ENCODE data around the gene CTIF.
"Not testable (repeated sequence)": the region's sequence is repeated elsewhere in the genome, so short reads cannot be mapped to it uniquely, and the experiment has no call there.

Gene CTIF

DNA sequence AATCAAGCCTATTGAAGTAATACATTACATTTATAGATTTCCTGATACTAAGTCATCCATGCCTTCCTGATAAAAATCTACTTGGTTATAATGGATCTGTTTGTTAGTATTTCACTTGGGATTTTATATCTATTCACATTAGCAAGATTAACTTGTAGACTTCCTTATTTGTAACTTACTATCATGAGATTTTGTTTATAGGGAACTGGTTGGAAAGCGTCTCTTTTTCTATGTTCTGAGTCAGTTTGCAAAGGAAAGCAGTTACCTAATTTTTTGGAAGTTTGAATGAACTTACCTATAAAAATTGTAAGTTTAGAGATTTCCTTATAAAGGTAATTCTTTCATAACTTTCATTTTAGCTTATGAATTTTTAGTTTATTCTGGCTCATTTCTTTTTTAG lies 270.5 kb downstream of the CTIF start:
- DNase-seq = no peak
- H3K4me1 ChIP-seq (ENCODE audit: control insufficient read depth, insufficient read depth, low read length, poor library complexity, severe bottlenecking) = peaks cover 28% of the 10 kb centered on the region
- H3K27ac ChIP-seq (ENCODE audit: insufficient read depth, low read length, poor library complexity, severe bottlenecking) = no peak overlapping the region
- H3K27me3 ChIP-seq (replicated peaks; ENCODE audit: control insufficient read depth, insufficient read depth, low read length, poor library complexity, severe bottlenecking) = no peaks in the 10 kb centered on the region
- H3K36me3 ChIP-seq (ENCODE audit: control insufficient read depth, insufficient read depth, low read length) = no peaks in the 10 kb centered on the region
- H3K9me3 ChIP-seq (ENCODE audit: control insufficient read depth, low read length) = no peaks in the 10 kb centered on the region
- no peak overlapping the region for H3K4me3 ChIP-seq (ENCODE audit: insufficient read depth, low read depth, low read length, poor library complexity, severe bottlenecking)

DNA sequence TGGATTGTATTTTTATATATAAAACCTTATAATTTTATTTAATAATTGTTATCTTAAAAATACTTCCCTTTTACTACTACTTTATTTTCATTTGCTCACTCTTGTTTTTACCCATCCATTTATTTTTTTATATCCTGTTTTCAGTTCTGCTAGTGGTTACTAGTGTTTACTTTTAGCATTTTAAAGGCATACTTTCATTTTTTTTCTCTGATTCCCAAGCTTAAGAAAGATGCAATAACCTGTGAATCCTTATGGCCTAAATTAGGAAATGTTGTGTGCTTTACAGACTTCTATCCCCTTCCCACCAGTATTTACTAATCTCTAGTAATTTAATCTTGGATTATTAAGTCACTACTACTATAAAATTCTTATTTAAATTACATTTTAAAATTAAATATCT lies 272.0 kb downstream of the CTIF start:
- DNase-seq = no peak
- Histone ChIP-seq H3K27ac (ENCODE audit: insufficient read depth, low read length, poor library complexity, severe bottlenecking) (no peak overlapping the region), H3K36me3 (ENCODE audit: control insufficient read depth, insufficient read depth, low read length) (no peaks in the 10 kb centered on the region), H3K9me3 (ENCODE audit: control insufficient read depth, low read length) (no peaks in the 10 kb centered on the region), H3K27me3 (replicated peaks; ENCODE audit: control insufficient read depth, insufficient read depth, low read length, poor library complexity, severe bottlenecking) (no peaks in the 10 kb centered on the region), H3K4me3 (ENCODE audit: insufficient read depth, low read depth, low read length, poor library complexity, severe bottlenecking) (no peak overlapping the region), H3K4me1 (ENCODE audit: control insufficient read depth, insufficient read depth, low read length, poor library complexity, severe bottlenecking) (peaks cover 33% of the 10 kb centered on the region)

DNA sequence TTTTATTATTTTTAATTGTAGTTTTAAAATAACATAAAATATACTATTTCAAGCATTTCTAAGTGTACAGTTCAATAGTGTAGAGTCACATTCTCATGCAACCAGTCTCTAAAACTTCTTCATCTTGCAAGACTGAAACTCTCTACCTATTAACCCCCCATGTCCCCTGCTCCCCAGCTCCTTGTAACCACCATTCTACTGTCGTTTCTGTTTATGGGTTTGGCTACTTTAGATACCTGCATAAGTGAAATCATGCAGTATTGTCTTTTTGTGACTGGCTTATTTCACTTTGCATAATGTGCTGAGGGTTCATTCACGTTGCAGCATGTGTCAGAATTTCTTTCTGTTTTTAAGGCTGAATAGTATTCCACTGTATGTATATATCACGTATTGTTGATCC lies 272.6 kb downstream of the CTIF start:
- H3K4me1 ChIP-seq (ENCODE audit: control insufficient read depth, insufficient read depth, low read length, poor library complexity, severe bottlenecking) = peaks cover 32% of the 10 kb centered on the region
- no peak overlapping the region for H3K4me3 ChIP-seq (ENCODE audit: insufficient read depth, low read depth, low read length, poor library complexity, severe bottlenecking)
- no peaks in the 10 kb centered on the region for H3K9me3 ChIP-seq (ENCODE audit: control insufficient read depth, low read length)
- H3K36me3 ChIP-seq (ENCODE audit: control insufficient read depth, insufficient read depth, low read length) = no peaks in the 10 kb centered on the region
- no peak for DNase-seq
- H3K27ac ChIP-seq (ENCODE audit: insufficient read depth, low read length, poor library complexity, severe bottlenecking) = no peak overlapping the region
- H3K27me3 ChIP-seq (replicated peaks; ENCODE audit: control insufficient read depth, insufficient read depth, low read length, poor library complexity, severe bottlenecking) = no peaks in the 10 kb centered on the region

DNA sequence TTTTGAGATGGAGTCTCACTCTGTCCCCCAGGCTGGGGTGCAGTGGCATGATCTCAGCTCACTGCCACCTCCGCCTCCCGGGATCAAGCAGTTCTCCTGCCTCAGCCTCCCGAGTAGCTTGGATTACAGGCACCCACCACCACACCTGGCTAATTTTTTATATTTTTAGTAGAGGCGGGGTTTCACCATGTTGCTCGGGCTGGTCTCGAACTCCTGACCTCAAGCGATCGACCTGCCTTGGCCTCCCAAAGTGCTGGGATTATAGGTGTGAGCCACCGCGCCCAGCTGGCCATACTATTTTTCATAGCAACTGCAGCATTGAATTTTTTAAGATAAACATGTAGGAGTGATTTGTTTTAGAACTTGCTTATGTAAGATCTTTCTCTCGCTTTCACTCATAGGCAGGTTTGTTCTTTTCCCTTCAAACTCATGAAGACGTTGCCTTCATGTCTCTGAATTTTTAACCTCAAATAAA lies 273.2 kb downstream of the CTIF start:
- not testable (repeated sequence) for H3K27ac ChIP-seq (ENCODE audit: insufficient read depth, low read length, poor library complexity, severe bottlenecking); DNase-seq; H3K27me3 ChIP-seq (replicated peaks; ENCODE audit: control insufficient read depth, insufficient read depth, low read length, poor library complexity, severe bottlenecking); H3K4me3 ChIP-seq (ENCODE audit: insufficient read depth, low read depth, low read length, poor library complexity, severe bottlenecking); H3K36me3 ChIP-seq (ENCODE audit: control insufficient read depth, insufficient read depth, low read length); H3K9me3 ChIP-seq (ENCODE audit: control insufficient read depth, low read length)
- peaks cover 26% of the 10 kb centered on the region for H3K4me1 ChIP-seq (ENCODE audit: control insufficient read depth, insufficient read depth, low read length, poor library complexity, severe bottlenecking)

DNA sequence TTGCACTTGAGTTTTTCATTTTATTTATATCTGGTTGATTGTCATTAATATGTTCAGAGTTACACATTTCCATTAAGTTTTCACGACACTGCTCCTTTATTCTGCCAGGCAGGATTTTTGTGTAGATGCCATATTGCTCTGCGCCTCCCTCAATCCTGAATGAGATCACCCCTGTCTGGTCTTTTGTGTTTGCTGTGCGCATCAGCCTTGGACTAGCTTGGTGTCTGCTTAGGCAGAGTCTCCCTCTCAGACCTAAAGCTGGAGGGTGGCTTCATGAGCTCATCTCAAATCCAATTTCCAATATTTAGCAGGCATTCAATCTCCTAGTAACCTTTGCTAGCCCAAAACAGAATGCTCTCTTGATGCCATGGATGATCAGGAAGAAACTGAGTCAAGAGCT lies 274.5 kb downstream of the CTIF start:
- Histone ChIP-seq H3K9me3 (ENCODE audit: control insufficient read depth, low read length) (no peaks in the 10 kb centered on the region), H3K27ac (ENCODE audit: insufficient read depth, low read length, poor library complexity, severe bottlenecking) (peak overlapping the region; percentile 82), H3K4me1 (ENCODE audit: control insufficient read depth, insufficient read depth, low read length, poor library complexity, severe bottlenecking) (peaks cover 22% of the 10 kb centered on the region), H3K27me3 (replicated peaks; ENCODE audit: control insufficient read depth, insufficient read depth, low read length, poor library complexity, severe bottlenecking) (no peaks in the 10 kb centered on the region), H3K4me3 (ENCODE audit: insufficient read depth, low read depth, low read length, poor library complexity, severe bottlenecking) (no peak overlapping the region), H3K36me3 (ENCODE audit: control insufficient read depth, insufficient read depth, low read length) (no peaks in the 10 kb centered on the region)
- DNase-seq = no peak

DNA sequence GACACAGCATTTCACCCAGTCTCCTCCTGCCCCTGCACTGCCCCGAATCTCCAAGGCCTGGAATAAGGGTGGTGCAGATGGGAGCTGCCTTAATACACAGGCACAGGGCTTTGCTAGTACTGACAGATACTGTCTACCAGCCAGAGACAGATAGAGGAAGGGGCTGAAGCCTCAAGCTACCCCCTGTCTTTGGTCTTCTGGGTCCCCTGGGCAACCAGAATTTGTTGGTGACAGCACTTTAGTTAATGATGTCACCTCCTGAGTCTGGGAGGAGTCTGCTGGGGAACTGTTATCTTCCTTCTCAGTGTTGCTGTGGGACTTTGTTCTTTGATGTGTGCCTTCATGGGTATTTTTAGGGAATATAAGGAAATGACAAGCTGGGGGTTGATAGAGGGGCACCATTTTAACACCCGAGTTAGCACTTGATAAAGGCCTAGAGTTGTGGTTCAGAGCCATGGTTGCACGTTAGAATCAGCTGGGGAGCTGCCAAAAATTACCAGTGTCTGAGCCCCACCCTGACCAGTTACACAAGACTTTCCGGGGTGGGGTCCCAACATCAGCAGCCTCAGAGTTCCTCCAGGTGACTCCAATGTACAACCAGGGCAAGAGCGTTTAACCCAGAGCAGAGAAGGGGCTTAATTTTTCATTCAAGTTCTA lies 275.1 kb downstream of the CTIF start:
- Histone ChIP-seq H3K36me3 (ENCODE audit: control insufficient read depth, insufficient read depth, low read length) (no peaks in the 10 kb centered on the region), H3K27me3 (replicated peaks; ENCODE audit: control insufficient read depth, insufficient read depth, low read length, poor library complexity, severe bottlenecking) (no peaks in the 10 kb centered on the region), H3K27ac (ENCODE audit: insufficient read depth, low read length, poor library complexity, severe bottlenecking) (peak overlapping the region; percentile 82), H3K4me1 (ENCODE audit: control insufficient read depth, insufficient read depth, low read length, poor library complexity, severe bottlenecking) (peaks cover 22% of the 10 kb centered on the region), H3K4me3 (ENCODE audit: insufficient read depth, low read depth, low read length, poor library complexity, severe bottlenecking) (no peak overlapping the region), H3K9me3 (ENCODE audit: control insufficient read depth, low read length) (no peaks in the 10 kb centered on the region)
- DNase-seq = peak; percentile 50 to 64 (median 62)

DNA sequence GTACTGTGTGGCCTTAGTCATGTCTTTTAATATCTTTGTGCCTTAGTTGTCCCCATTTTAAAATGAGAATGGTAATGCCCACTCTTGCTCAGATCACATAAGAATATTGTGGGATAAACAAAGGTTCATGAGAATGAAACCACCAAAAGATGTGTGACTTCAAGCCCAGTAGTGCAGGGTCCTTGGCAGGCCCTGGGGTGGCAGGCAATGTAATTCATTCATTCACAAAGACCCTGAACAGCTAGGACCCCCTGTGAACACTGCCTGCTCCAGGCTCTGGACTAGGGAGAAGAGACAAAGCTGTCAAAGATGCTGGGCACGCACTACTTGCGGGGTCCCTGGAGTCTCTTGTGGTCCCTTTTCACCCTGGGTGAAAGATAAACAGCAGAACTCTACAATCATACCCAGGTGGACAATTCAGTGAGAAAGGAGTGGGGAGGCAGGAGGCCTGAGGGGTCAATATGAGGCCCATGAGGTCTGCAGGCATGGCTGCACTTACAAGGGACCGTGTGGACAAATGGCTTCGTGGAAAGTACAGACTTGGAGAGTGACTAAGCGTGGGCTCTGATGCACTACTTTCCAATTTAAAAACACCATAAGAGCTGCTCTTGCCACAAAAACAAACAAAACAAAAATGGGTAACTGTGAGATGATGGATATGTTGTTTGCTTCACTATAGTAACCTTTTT lies 275.8 kb downstream of the CTIF start:
- Histone ChIP-seq H3K27ac (ENCODE audit: insufficient read depth, low read length, poor library complexity, severe bottlenecking) (peak overlapping the region; percentile 82), H3K4me3 (ENCODE audit: insufficient read depth, low read depth, low read length, poor library complexity, severe bottlenecking) (no peak overlapping the region), H3K4me1 (ENCODE audit: control insufficient read depth, insufficient read depth, low read length, poor library complexity, severe bottlenecking) (peaks cover 22% of the 10 kb centered on the region), H3K27me3 (replicated peaks; ENCODE audit: control insufficient read depth, insufficient read depth, low read length, poor library complexity, severe bottlenecking) (no peaks in the 10 kb centered on the region), H3K9me3 (ENCODE audit: control insufficient read depth, low read length) (no peaks in the 10 kb centered on the region), H3K36me3 (ENCODE audit: control insufficient read depth, insufficient read depth, low read length) (no peaks in the 10 kb centered on the region)
- DNase-seq = peak in 2 of 3 donors; percentile 9 to 23

DNA sequence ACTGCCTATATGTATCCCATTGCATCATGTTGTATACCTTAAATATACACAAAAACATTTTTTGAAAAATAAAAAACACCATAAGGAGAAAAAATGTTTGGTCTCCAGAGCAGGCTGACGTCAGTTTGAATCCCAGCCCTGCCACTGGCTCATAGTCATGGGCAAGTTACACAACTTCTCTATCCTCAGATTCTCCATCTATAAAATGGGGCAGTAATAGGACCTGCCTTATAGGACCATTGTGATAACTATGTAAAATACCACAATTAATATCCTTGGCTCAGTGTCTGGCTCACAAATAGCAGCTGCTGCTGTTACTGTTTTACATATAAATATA lies 276.3 kb downstream of the CTIF start:
- no peaks in the 10 kb centered on the region for H3K27me3 ChIP-seq (replicated peaks; ENCODE audit: control insufficient read depth, insufficient read depth, low read length, poor library complexity, severe bottlenecking)
- peak overlapping the region; percentile 82 for H3K27ac ChIP-seq (ENCODE audit: insufficient read depth, low read length, poor library complexity, severe bottlenecking)
- peak in 1 of 3 donors; percentile 13 for DNase-seq
- peaks cover 22% of the 10 kb centered on the region for H3K4me1 ChIP-seq (ENCODE audit: control insufficient read depth, insufficient read depth, low read length, poor library complexity, severe bottlenecking)
- no peaks in the 10 kb centered on the region for H3K36me3 ChIP-seq (ENCODE audit: control insufficient read depth, insufficient read depth, low read length)
- H3K4me3 ChIP-seq (ENCODE audit: insufficient read depth, low read depth, low read length, poor library complexity, severe bottlenecking) = no peak overlapping the region
- no peaks in the 10 kb centered on the region for H3K9me3 ChIP-seq (ENCODE audit: control insufficient read depth, low read length)

DNA sequence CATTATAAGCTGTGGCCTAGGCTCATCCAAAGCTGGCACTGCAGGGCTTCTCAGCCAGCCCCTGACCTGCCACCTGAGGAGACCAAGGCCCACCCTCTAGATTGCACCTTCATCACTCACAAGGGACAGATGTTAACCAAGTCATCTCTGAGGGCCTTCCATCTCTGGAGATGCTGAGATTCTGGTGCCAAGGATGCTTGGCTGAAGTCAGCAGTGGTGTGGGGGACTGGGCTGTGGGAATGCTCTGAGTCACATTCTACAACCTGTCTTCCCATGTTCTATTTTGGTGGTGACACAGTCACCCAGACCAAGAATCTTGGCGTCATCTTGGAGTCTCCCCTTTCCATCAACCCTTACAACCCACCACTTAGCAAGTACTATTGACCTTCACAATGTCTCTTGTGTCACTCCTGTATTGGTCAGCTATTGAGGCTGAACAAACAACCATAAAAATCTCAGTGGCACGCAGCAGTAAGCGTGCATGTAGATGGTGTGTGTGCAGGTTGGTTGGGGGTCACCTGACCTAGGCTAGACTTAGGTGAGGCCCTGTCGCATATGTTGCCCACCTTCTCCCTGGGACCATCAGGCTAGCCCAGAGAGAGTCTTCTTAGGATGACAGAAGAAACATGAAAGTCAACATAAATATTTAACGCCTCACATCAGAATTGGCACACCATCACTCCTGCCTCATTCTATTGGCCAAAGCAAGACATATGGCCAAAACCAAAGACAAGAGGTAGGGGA lies 276.9 kb downstream of the CTIF start:
- Histone ChIP-seq H3K4me1 (ENCODE audit: control insufficient read depth, insufficient read depth, low read length, poor library complexity, severe bottlenecking) (peaks cover 22% of the 10 kb centered on the region), H3K27ac (ENCODE audit: insufficient read depth, low read length, poor library complexity, severe bottlenecking) (peak overlapping the region; percentile 82), H3K36me3 (ENCODE audit: control insufficient read depth, insufficient read depth, low read length) (no peaks in the 10 kb centered on the region), H3K4me3 (ENCODE audit: insufficient read depth, low read depth, low read length, poor library complexity, severe bottlenecking) (no peak overlapping the region), H3K9me3 (ENCODE audit: control insufficient read depth, low read length) (no peaks in the 10 kb centered on the region), H3K27me3 (replicated peaks; ENCODE audit: control insufficient read depth, insufficient read depth, low read length, poor library complexity, severe bottlenecking) (no peaks in the 10 kb centered on the region)
- DNase-seq = peak in 2 of 3 donors; percentile 9 to 15

DNA sequence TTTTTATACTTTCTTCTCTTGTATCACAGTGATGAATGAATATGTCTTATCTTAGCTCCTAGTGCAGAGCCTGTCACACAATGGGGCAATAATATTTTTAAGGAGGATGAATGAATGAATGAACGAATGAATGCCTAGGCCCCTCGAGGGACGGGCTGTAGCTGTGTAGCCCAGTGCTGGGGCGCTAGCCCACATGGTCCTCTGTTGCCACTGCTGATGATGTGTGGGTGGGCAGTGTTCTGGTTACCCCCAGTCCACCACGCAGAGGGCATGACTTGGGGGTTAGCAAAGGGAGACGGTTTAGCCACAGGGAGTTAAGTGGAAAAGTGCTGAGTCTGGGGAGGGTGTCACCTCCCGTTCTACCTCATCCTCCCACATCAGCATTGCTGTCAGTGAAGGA lies 277.7 kb downstream of the CTIF start:
- DNase-seq = no peak
- no peak overlapping the region for H3K4me3 ChIP-seq (ENCODE audit: insufficient read depth, low read depth, low read length, poor library complexity, severe bottlenecking)
- no peaks in the 10 kb centered on the region for H3K27me3 ChIP-seq (replicated peaks; ENCODE audit: control insufficient read depth, insufficient read depth, low read length, poor library complexity, severe bottlenecking)
- H3K36me3 ChIP-seq (ENCODE audit: control insufficient read depth, insufficient read depth, low read length) = no peaks in the 10 kb centered on the region
- H3K4me1 ChIP-seq (ENCODE audit: control insufficient read depth, insufficient read depth, low read length, poor library complexity, severe bottlenecking) = peaks cover 21% of the 10 kb centered on the region
- H3K27ac ChIP-seq (ENCODE audit: insufficient read depth, low read length, poor library complexity, severe bottlenecking) = no peak overlapping the region
- H3K9me3 ChIP-seq (ENCODE audit: control insufficient read depth, low read length) = no peaks in the 10 kb centered on the region

All from effector memory CD4-positive, alpha-beta T cell (primary cell).